Measurements from ENCODE around the gene CLPX. TPM values are rescaled to one million over a fixed set of nuclear protein-coding genes. Genes with fewer than 3 reads are reported as not detected.

Gene CLPX
- total and polyA plus RNA-seq, 2 donors (not counting 1 experiment from before 2014, with no cell fraction given): 16.6 to 54.5 TPM

DNA sequence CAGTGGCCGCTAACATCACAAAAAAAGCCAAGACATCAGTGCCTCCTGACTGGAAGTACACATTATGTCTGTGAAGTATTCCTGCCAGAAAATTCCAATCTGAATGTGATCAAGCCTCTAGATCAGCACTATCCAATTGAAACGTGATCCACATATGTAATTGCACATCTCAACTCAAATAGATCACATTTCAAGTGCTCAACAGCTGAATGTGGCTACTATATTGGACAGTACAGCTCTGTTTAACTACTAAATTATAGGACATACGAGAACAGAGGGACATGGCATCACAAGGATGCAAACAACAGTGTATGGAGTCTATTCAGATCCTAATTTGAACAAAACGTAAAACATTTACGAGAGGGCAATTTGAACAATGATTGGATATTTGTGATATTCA, 69.6 kb downstream of the CLPX start:
- Histone ChIP-seq H3K27ac (ENCODE audit: low read length in 2 of 2) (no peak overlapping the region), H3K9me3 (ENCODE audit: control extremely low read depth in 1 of 3, control insufficient read depth in 2 of 3, insufficient read depth in 1 of 3, low read length in 2 of 3) (no peaks in the 10 kb centered on the region), H3K36me3 (replicated peaks in 1 of 2; ENCODE audit: control extremely low read depth in 1 of 2, control insufficient read depth in 1 of 2, extremely low read depth in 1 of 2, insufficient read depth in 2 of 2, low read length in 1 of 2) (peaks cover 14 to 48% of the 10 kb centered on the region in 2 experiments), H3K27me3 (replicated peaks in 1 of 4; ENCODE audit: control extremely low read depth in 1 of 4, control insufficient read depth in 3 of 4, insufficient read depth in 4 of 4, low read length in 3 of 4) (no peaks in the 10 kb centered on the region), H2AFZ (ENCODE audit: insufficient read depth, low read depth, low read length, poor library complexity, severe bottlenecking) (no peak overlapping the region), H3K9ac (ENCODE audit: low read length) (no peak overlapping the region), H3K4me2 (replicated peaks; ENCODE audit: low read depth, low read length, poor library complexity, severe bottlenecking) (no peak overlapping the region), H3K4me1 (ENCODE audit: control insufficient read depth in 2 of 2, insufficient read depth in 2 of 2, low read length in 2 of 2) (no peaks in the 10 kb centered on the region), H4K20me1 (ENCODE audit: control insufficient read depth, insufficient read depth, low read length, poor library complexity, severe bottlenecking) (no peaks in the 10 kb centered on the region), H3K4me3 (ENCODE audit: control extremely low read depth in 1 of 5, extremely low read depth in 1 of 5, insufficient read depth in 1 of 5, low read depth in 2 of 5, low read length in 4 of 5) (no peak overlapping the region), H3K79me2 (ENCODE audit: control insufficient read depth, insufficient read depth, low read length) (no peaks in the 10 kb centered on the region)
- no peak for TF ChIP-seq EZH2 (IDR thresholded peaks at IDR 0.05; ENCODE audit: borderline replicate concordance, insufficient read depth, low read depth, low read length, poor library complexity, severe bottlenecking)
- TF ChIP-seq, protein P1, sequence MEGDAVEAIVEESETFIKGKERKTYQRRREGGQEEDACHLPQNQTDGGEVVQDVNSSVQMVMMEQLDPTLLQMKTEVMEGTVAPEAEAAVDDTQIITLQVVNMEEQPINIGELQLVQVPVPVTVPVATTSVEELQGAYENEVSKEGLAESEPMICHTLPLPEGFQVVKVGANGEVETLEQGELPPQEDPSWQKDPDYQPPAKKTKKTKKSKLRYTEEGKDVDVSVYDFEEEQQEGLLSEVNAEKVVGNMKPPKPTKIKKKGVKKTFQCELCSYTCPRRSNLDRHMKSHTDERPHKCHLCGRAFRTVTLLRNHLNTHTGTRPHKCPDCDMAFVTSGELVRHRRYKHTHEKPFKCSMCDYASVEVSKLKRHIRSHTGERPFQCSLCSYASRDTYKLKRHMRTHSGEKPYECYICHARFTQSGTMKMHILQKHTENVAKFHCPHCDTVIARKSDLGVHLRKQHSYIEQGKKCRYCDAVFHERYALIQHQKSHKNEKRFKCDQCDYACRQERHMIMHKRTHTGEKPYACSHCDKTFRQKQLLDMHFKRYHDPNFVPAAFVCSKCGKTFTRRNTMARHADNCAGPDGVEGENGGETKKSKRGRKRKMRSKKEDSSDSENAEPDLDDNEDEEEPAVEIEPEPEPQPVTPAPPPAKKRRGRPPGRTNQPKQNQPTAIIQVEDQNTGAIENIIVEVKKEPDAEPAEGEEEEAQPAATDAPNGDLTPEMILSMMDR (IDR thresholded peaks at IDR 0.05): no peak
- intact Hi-C loops (cut with micrococcal nuclease): no loop called here
- POLR2A ChIA-PET: no interaction called here
- Mint-ChIP-seq H3K4me1 (no peaks in the 10 kb centered on the region), H3K4me3 (no peak overlapping the region), H3K9me3 (ENCODE audit: insufficient read depth) (no peaks in the 10 kb centered on the region), H3K27me3 (no peaks in the 10 kb centered on the region), H3K27ac (no peak overlapping the region)
- CTCF ChIA-PET: interaction anchor here (0.6 to 0.9 kb wide), 2 partner anchors 17 to 65 kb away, joined by 3 to 4 read pairs; no protein-coding TSS in a partner anchor
- DNase-seq: no peak
- no peak for ATAC-seq (ENCODE audit: low read depth)
- 100% methylated on average over 1 of the region's 5 CpGs for WGBS (ENCODE audit: insufficient coverage)

DNA sequence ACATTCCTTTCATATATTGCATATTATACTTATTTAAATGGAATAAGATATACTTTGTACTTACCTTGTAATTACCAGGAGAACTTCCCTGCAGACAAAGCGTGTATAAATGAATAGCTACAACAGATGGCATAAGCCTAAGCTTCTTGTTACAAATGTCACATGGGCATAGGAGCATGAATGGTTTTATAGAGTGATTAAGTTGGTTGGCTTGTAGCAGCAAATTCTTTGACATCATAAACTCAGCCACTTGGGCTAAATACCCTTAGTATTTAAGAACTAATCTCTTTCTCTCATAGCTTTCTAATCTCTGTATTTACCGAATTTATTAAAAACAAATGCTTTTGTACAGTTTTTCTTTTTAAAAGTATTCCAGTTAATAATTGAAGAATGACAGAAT, 70.1 kb downstream of the CLPX start, which contains the start of gene UBAP1L:
TSS of gene UBAP1L (minus strand) at position 115 of the 400 bp plus-strand sequence. CDS start 8,985 bp downstream, outside the sequence.
- DNase-seq (no peak), ATAC-seq (ENCODE audit: low read depth) (no peak)
- H3K27me3 Mint-ChIP-seq: no peaks in the 10 kb centered on the region
- Histone ChIP-seq H3K9ac (ENCODE audit: low read length) (no peak within 1 kb of the TSS), H3K27ac (ENCODE audit: low read length in 2 of 2) (no peak within 1 kb of the TSS), H3K27me3 (replicated peaks in 1 of 4; ENCODE audit: control extremely low read depth in 1 of 4, control insufficient read depth in 3 of 4, insufficient read depth in 4 of 4, low read length in 3 of 4) (no peaks in the 10 kb centered on the region), H3K79me2 (ENCODE audit: control insufficient read depth, insufficient read depth, low read length) (no peaks in the 10 kb centered on the region), H3K4me1 (ENCODE audit: control insufficient read depth in 2 of 2, insufficient read depth in 2 of 2, low read length in 2 of 2) (no peaks in the 10 kb centered on the region), H3K9me3 (ENCODE audit: control extremely low read depth in 1 of 3, control insufficient read depth in 2 of 3, insufficient read depth in 1 of 3, low read length in 2 of 3) (no peaks in the 10 kb centered on the region), H3K4me3 (ENCODE audit: control extremely low read depth in 1 of 5, extremely low read depth in 1 of 5, insufficient read depth in 1 of 5, low read depth in 2 of 5, low read length in 4 of 5) (no peak within 1 kb of the TSS), H2AFZ (ENCODE audit: insufficient read depth, low read depth, low read length, poor library complexity, severe bottlenecking) (no peak within 1 kb of the TSS), H3K4me2 (replicated peaks; ENCODE audit: low read depth, low read length, poor library complexity, severe bottlenecking) (no peak within 1 kb of the TSS), H4K20me1 (ENCODE audit: control insufficient read depth, insufficient read depth, low read length, poor library complexity, severe bottlenecking) (no peaks in the 10 kb centered on the region), H3K36me3 (replicated peaks in 1 of 2; ENCODE audit: control extremely low read depth in 1 of 2, control insufficient read depth in 1 of 2, extremely low read depth in 1 of 2, insufficient read depth in 2 of 2, low read length in 1 of 2) (peaks cover 14 to 48% of the 10 kb centered on the region in 2 experiments)
- no CpG with 5 or more reads among the region's 2 CpGs for WGBS (ENCODE audit: insufficient coverage)
- CTCF ChIA-PET: interaction anchor here (0.6 to 1.7 kb wide), 2 partner anchors 14 to 65 kb away, joined by 3 to 4 read pairs; no protein-coding TSS in a partner anchor
- TF ChIP-seq EZH2 (IDR thresholded peaks at IDR 0.05; ENCODE audit: borderline replicate concordance, insufficient read depth, low read depth, low read length, poor library complexity, severe bottlenecking): no peak
- TF ChIP-seq, protein P1 (IDR thresholded peaks at IDR 0.05): no peak
- intact Hi-C loops (cut with micrococcal nuclease): no loop called here
- H3K9me3 Mint-ChIP-seq (ENCODE audit: insufficient read depth): no peaks in the 10 kb centered on the region
- H3K4me3 Mint-ChIP-seq: no peak within 1 kb of the TSS
- H3K27ac Mint-ChIP-seq: no peak within 1 kb of the TSS
- no peaks in the 10 kb centered on the region for H3K4me1 Mint-ChIP-seq
- POLR2A ChIA-PET: interaction anchor here (0.6 kb wide), 1 partner anchor 175 kb away, joined by 4 read pairs; no protein-coding TSS in a partner anchor
